AG04450 (cell line): ENCODE results near the gene STIM1. TPM values are rescaled to one million over a fixed set of nuclear protein-coding genes. Genes with fewer than 3 reads are reported as not detected.

Source experiments
- CTCF ChIA-PET: fragments of 300-600, 350-600 bp; formaldehyde crosslinking; extraction: SDS; loops from one replicate; lab custom pipeline; 2022; ENCODE audit warnings: antibody characterized with exemption, inconsistent platforms; lab: Charles Lee
- POLR2A ChIA-PET: fragments of 350-600 bp; formaldehyde crosslinking; extraction: SDS; loops from one replicate; lab custom pipeline; 2021; ENCODE audit warnings: antibody characterized with exemption, inconsistent platforms; lab: Yijun Ruan, JAX
- DNase-seq: peaks from one replicate; pipeline ENCODE4 v3.0.0-alpha.2; 2011; ENCODE audit warnings: low read depth, low spot score
- H3K27ac ChIP-seq: one replicate; pipeline ENCODE4 v1.5.1; 2012; ENCODE audit warnings: low read depth, low read length, control low read depth
- H3K27me3 ChIP-seq: one replicate; pipeline ENCODE4 v1.6.0; 2012; ENCODE audit warnings: low read length; ENCODE audit not compliant: control insufficient read depth, insufficient read depth
- H3K4me3 ChIP-seq: 2 replicates; pipeline ENCODE4 v1.5.1; 2011; ENCODE audit warnings: mild to moderate bottlenecking, low read depth, low read length, control low read depth
- H3K9me3 ChIP-seq: 2 replicates; pipeline ENCODE4 v1.5.1; 2012; ENCODE audit warnings: low read length; ENCODE audit not compliant: control insufficient read depth, insufficient read depth
- CTCF ChIP-seq: IDR thresholded peaks from 2 replicates; pipeline ENCODE4 v1.5.1; 2011; ENCODE audit warnings: low read depth, low read length, control low read depth, inconsistent platforms
- polyA plus RNA-seq: library from polyadenylated mRNA; depleted of rRNA; stranded (reverse); fragments of >200 nt; gene quantifications from 2 replicates; pipeline ENCODE4 v1.2.3, GENCODE V29; 2011

STIM1 gene
- polyA plus RNA-seq, 1 experiment, result 23.4 TPM

GRCh38 chr11:3866206-3866605, 10.7 kb downstream of the STIM1 start:
- TF ChIP-seq CTCF, result no peak
- ChIA-PET CTCF (interaction anchor here (1.2 to 3.2 kb wide), 3 partner anchors 11 to 207 kb away, joined by 6 to 15 read pairs (median 8); partner anchors contain the start of gene STIM1), POLR2A (no interaction called here)
- no peak overlapping the region for H3K4me3 ChIP-seq
- no peaks in the 10 kb centered on the region for H3K9me3 ChIP-seq
- no peaks in the 10 kb centered on the region for H3K27me3 ChIP-seq
- peak overlapping the region; percentile 47 for H3K27ac ChIP-seq
- no peak for DNase-seq

- TF ChIP-seq CTCF, result no peak
- POLR2A ChIA-PET, result no interaction called here
- H3K9me3 ChIP-seq, result no peaks in the 10 kb centered on the region
- no peaks in the 10 kb centered on the region for H3K27me3 ChIP-seq
- CTCF ChIA-PET, result interaction anchor here (0.6 to 5.0 kb wide), 5 partner anchors 12 to 206 kb away, joined by 3 to 38 read pairs (median 15); partner anchors contain the start of gene STIM1
- DNase-seq, result no peak
- H3K27ac ChIP-seq, result no peak overlapping the region
- H3K4me3 ChIP-seq, result no peak overlapping the region
These were observed 11.4 kb downstream of the STIM1 start for GRCh38 chr11:3866836-3867208.

DNA sequence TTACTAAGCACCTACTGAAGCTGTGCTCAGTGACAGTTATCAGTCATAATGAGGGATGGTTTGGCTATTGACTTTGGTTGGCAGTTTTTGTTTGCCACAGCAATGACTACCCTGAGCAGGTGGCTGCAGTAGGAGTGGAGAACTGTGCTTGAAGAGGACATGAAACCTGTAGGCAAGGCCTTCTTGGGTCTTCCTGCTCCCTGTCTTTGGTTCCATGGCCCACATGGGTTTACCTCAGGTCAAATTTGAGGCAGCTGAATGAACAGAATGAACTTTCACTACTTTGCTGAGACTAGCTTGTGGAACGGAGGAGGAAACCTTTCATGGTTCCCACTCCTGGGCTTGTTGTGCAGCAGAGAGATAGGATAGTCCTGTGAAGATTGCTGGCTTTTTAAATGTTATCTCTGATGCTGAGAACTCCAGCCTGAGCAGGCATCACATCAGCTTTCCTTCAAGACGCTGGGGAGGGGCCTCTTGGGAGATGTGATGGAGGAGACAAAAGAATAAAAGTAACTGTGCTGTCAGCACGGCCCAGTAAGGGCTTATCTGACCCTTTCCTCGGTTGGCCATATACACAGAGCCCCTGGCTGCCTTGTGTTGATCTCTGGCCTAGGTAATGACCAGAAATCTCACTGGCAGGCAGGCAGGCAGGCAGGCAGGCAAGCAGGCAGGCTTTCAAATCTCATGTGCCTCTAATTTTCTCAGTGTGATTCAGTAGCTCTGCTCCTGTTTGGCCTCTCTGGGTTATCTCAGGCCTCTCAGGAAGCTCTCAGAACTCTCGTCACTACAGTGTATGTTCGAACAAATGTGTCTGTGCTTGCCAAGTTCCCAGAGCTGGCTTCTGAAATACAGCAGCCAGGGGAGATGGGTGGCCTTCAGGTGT, 12.0 kb downstream of the STIM1 start:
- H3K27ac ChIP-seq, result no peak overlapping the region
- POLR2A ChIA-PET, result no interaction called here
- H3K9me3 ChIP-seq, result no peaks in the 10 kb centered on the region
- no peaks in the 10 kb centered on the region for H3K27me3 ChIP-seq
- H3K4me3 ChIP-seq, result no peak overlapping the region
- no peak for DNase-seq
- CTCF ChIA-PET, result interaction anchor here (0.6 to 5.0 kb wide), 4 partner anchors 12 to 205 kb away, joined by 3 to 38 read pairs (median 16); partner anchors contain the start of gene STIM1
- TF ChIP-seq CTCF, result no peak

- no peak overlapping the region for H3K27ac ChIP-seq
- H3K27me3 ChIP-seq, result no peaks in the 10 kb centered on the region
- ChIA-PET CTCF (interaction anchor here (0.8 to 2.5 kb wide), 4 partner anchors 19 to 199 kb away, joined by 5 to 18 read pairs (median 8); partner anchors contain the start of gene STIM1), POLR2A (interaction anchor here (0.6 kb wide), 1 partner anchor 32 kb away, joined by 3 read pairs; no protein-coding TSS in a partner anchor)
- no peaks in the 10 kb centered on the region for H3K9me3 ChIP-seq
- no peak overlapping the region for H3K4me3 ChIP-seq
- TF ChIP-seq CTCF, result no peak
- DNase-seq, result no peak
These were observed 18.4 kb downstream of the STIM1 start for GRCh38 chr11:3873712-3874349.
